HUES48 (cell line): ENCODE data around the gene PPP1R13B.

Experiments
- H3K27ac ChIP-seq: one replicate; pipeline ENCODE4 v1.7.0; 2013; ENCODE audit warnings: low read depth, low read length, inconsistent platforms
- H3K27me3 ChIP-seq: 2 replicates; pipeline ENCODE4 v1.6.1; 2013; ENCODE audit warnings: mild to moderate bottlenecking, low read length; ENCODE audit not compliant: control insufficient read depth, insufficient read depth
- H3K36me3 ChIP-seq: 2 replicates; pipeline ENCODE4 v1.6.1; 2013; ENCODE audit warnings: low read length; ENCODE audit not compliant: control insufficient read depth, insufficient read depth
- H3K4me1 ChIP-seq: 2 replicates; pipeline ENCODE4 v1.6.1; 2013; ENCODE audit warnings: mild to moderate bottlenecking, low read length; ENCODE audit not compliant: control insufficient read depth, insufficient read depth
- H3K4me3 ChIP-seq: 2 replicates; pipeline ENCODE4 v1.5.1; 2013; ENCODE audit warnings: mild to moderate bottlenecking, low read depth, low read length
- H3K9ac ChIP-seq: 2 replicates; pipeline ENCODE4 v1.6.1; 2013; ENCODE audit warnings: mild to moderate bottlenecking, low read depth, low read length, moderate library complexity
- H3K9me3 ChIP-seq: 2 replicates; pipeline ENCODE4 v1.6.1; 2013; ENCODE audit warnings: low read length; ENCODE audit not compliant: control insufficient read depth, insufficient read depth

The PPP1R13B gene

GRCh38 chr14:103715052-103716000 lies 132.0 kb downstream of the PPP1R13B start, which contains the start of the genes XRCC3 and ZFYVE21:
TSS of gene XRCC3 (minus strand) at chr14:103715451. CDS start at chr14:103711087, 4,364 bp downstream.
TSS of gene ZFYVE21 (plus strand) at chr14:103715810. CDS start at chr14:103715842, 32 bp downstream.
- Histone ChIP-seq H3K27ac (peak within 1 kb of the TSS; percentile 82), H3K9me3 (no peaks in the 10 kb centered on the region), H3K9ac (peak within 1 kb of the TSS; percentile 88), H3K4me3 (peak within 1 kb of the TSS; percentile 81), H3K36me3 (peaks cover 10% of the 10 kb centered on the region), H3K27me3 (no peaks in the 10 kb centered on the region), H3K4me1 (peaks cover 11% of the 10 kb centered on the region; the same call in 1 of the 2 replicates)

GRCh38 chr14:103714063-103714724 lies 133.2 kb downstream of the PPP1R13B start:
- Histone ChIP-seq H3K27ac (no peak overlapping the region), H3K9ac (peak overlapping the region; percentile 88; the same call in 1 of the 2 replicates), H3K4me1 (peaks cover 11% of the 10 kb centered on the region; the same call in 1 of the 2 replicates), H3K4me3 (peak overlapping the region; percentile 81), H3K9me3 (no peaks in the 10 kb centered on the region), H3K27me3 (no peaks in the 10 kb centered on the region), H3K36me3 (peaks cover 21% of the 10 kb centered on the region)

GRCh38 chr14:103713304-103714062 lies 133.9 kb downstream of the PPP1R13B start:
- H3K27me3 ChIP-seq, result no peaks in the 10 kb centered on the region
- H3K4me3 ChIP-seq, result no peak overlapping the region
- H3K9ac ChIP-seq, result no peak overlapping the region
- H3K27ac ChIP-seq, result no peak overlapping the region
- H3K36me3 ChIP-seq, result peaks cover 28% of the 10 kb centered on the region
- no peaks in the 10 kb centered on the region for H3K9me3 ChIP-seq
- peaks cover 11% of the 10 kb centered on the region; the same call in 1 of the 2 replicates for H3K4me1 ChIP-seq

GRCh38 chr14:103712633-103713247 lies 134.6 kb downstream of the PPP1R13B start:
- Histone ChIP-seq H3K9me3 (no peaks in the 10 kb centered on the region), H3K27me3 (no peaks in the 10 kb centered on the region), H3K9ac (no peak overlapping the region), H3K27ac (no peak overlapping the region), H3K4me3 (no peak overlapping the region), H3K4me1 (peaks cover 11% of the 10 kb centered on the region; the same call in 1 of the 2 replicates), H3K36me3 (peaks cover 35% of the 10 kb centered on the region)

GRCh38 chr14:103711516-103712431 lies 135.6 kb downstream of the PPP1R13B start:
- H3K9ac ChIP-seq, result no peak overlapping the region
- no peak overlapping the region for H3K4me3 ChIP-seq
- no peak overlapping the region for H3K27ac ChIP-seq
- no peaks in the 10 kb centered on the region for H3K27me3 ChIP-seq
- no peaks in the 10 kb centered on the region for H3K9me3 ChIP-seq
- H3K4me1 ChIP-seq, result peaks cover 8% of the 10 kb centered on the region; the same call in 1 of the 2 replicates
- H3K36me3 ChIP-seq, result peaks cover 45% of the 10 kb centered on the region

- H3K4me1 ChIP-seq, result peaks cover 7% of the 10 kb centered on the region; the same call in 1 of the 2 replicates
- H3K4me3 ChIP-seq, result no peak overlapping the region
- peaks cover 54% of the 10 kb centered on the region for H3K36me3 ChIP-seq
- H3K27ac ChIP-seq, result no peak overlapping the region
- no peaks in the 10 kb centered on the region for H3K9me3 ChIP-seq
- H3K9ac ChIP-seq, result no peak overlapping the region
- no peaks in the 10 kb centered on the region for H3K27me3 ChIP-seq
Measured at GRCh38 chr14:103710771-103711377, 136.5 kb downstream of the PPP1R13B start.

GRCh38 chr14:103709814-103710213 lies 137.6 kb downstream of the PPP1R13B start:
- Histone ChIP-seq H3K36me3 (peaks cover 63% of the 10 kb centered on the region), H3K9ac (no peak overlapping the region), H3K4me3 (no peak overlapping the region), H3K9me3 (no peaks in the 10 kb centered on the region), H3K27me3 (no peaks in the 10 kb centered on the region), H3K27ac (no peak overlapping the region), H3K4me1 (peaks cover 7% of the 10 kb centered on the region; the same call in 1 of the 2 replicates)

GRCh38 chr14:103708750-103709187 lies 138.6 kb downstream of the PPP1R13B start:
- no peak overlapping the region for H3K9ac ChIP-seq
- H3K27me3 ChIP-seq, result no peaks in the 10 kb centered on the region
- peaks cover 70% of the 10 kb centered on the region for H3K36me3 ChIP-seq
- peaks cover 7% of the 10 kb centered on the region; the same call in 1 of the 2 replicates for H3K4me1 ChIP-seq
- H3K27ac ChIP-seq, result no peak overlapping the region
- H3K4me3 ChIP-seq, result no peak overlapping the region
- no peaks in the 10 kb centered on the region for H3K9me3 ChIP-seq
